ENCODE results near the gene KLHL2. TPM values are rescaled to one million over a fixed set of nuclear protein-coding genes. Genes with fewer than 3 reads are reported as not detected.
"Not testable (repeated sequence)": the region's sequence is repeated elsewhere in the genome, so short reads cannot be mapped to it uniquely, and the experiment has no call there.

The KLHL2 gene
- total and polyA plus RNA-seq, 5 donors: 5.3 to 15.5 (median 10.6) TPM

DNA sequence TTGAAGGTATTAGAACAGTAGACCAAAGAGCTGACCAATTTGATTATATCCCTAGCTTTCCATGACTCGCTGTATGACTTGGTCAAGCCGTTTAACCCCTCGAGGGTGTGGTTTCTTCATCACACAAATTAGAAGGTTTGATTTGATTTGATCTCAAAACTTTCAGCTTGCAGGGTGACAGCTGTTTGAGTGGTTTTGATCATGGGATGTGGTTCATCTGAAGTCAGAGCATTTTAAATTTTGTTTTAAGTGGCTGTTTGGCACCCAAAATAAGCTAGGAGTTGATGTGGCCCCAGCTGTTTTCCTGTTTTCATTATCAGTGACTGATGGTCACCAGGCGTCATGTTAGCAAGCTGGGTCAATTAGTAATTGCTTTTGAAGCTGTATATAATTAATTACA is 52.4 kb downstream of the KLHL2 start:
- H3K9me3 ChIP-seq (ENCODE audit: control insufficient read depth, low read length); H3K4me3 ChIP-seq (ENCODE audit: low read length); H3K27me3 ChIP-seq (ENCODE audit: control insufficient read depth, insufficient read depth); ATAC-seq; H3K27ac ChIP-seq (ENCODE audit: low read length); intact Hi-C loops (cut with DNase I); H3K4me1 ChIP-seq (ENCODE audit: control insufficient read depth, insufficient read depth, low read length); DNase-seq: not testable (repeated sequence)
- WGBS: 82% methylated on average over 4 of the region's 4 CpGs

DNA sequence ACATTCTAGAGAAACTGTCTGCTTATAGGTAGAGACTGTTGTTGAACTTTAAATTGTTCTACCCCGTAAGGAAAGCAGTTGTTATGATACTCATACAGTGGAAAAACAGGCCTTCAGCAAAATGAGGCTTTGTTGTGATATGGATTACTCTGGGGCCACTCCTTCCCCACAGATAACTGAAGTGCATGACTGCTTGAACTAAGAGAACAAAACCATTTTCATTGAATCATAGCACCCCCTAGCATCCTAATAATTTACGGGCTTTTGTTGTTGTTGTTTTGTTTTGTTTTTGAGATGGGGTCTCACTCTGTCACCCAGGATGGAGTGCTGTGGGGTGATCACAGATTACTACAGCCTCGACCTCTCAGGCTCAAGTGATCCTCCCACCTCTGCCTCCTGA is 54.9 kb downstream of the KLHL2 start:
- ATAC-seq: peak in 1 of 2 donors; percentile 40
- DNase-seq; H3K4me1 ChIP-seq (ENCODE audit: control insufficient read depth, insufficient read depth, low read length); H3K9me3 ChIP-seq (ENCODE audit: control insufficient read depth, low read length); H3K27me3 ChIP-seq (ENCODE audit: control insufficient read depth, insufficient read depth); H3K4me3 ChIP-seq (ENCODE audit: low read length); H3K27ac ChIP-seq (ENCODE audit: low read length); intact Hi-C loops (cut with DNase I): not testable (repeated sequence)
- WGBS: 77% methylated on average over 3 of the region's 3 CpGs

DNA sequence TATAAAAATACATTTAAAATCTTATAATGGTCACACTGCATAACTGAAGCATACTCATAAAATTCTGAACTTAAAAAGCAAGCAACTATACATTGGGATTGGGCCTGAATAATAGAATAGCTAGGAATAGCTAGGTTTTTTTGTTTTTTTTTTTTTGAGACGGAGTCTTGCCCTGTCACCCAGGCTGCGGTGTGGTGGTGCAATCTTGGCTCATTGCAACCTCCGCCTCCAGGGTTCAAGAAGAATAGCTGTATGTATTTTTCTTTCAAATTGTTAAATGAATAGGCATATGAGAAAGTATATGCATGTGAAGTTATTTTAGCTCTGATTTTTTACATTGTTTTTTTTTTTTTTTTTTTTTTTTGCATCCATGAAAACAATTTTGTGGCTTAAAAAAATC is 56.1 kb downstream of the KLHL2 start:
- H3K27ac ChIP-seq (ENCODE audit: low read length): not testable (repeated sequence)
- WGBS: 89% methylated on average over 3 of the region's 3 CpGs

DNA sequence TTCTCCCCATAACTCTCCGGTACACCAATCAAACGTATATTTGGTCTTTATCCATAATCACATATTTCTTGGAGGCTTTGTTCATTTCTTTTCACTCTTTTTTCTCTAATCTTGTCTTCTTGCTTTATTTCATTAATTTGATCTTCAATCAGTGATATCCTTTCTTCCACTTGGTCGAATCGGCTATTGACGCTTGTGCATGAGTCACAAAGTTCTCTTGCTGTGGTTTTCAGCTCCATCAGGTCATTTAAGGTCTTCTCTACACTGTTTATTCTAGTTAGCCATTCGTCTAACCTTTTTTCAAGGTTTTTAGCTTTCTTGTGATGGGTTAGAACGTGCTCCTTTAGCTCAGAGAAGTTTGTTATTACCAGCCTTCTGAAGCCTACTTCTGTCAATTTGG is 62.6 kb downstream of the KLHL2 start:
- WGBS: 96% methylated on average over 7 of the region's 7 CpGs
- ATAC-seq; H3K27ac ChIP-seq (ENCODE audit: low read length): not testable (repeated sequence)

More for the DNA sequence above, 56.1 kb downstream of the KLHL2 start:
- H3K4me1 ChIP-seq (ENCODE audit: control insufficient read depth, insufficient read depth, low read length); H3K9me3 ChIP-seq (ENCODE audit: control insufficient read depth, low read length); intact Hi-C loops (cut with DNase I); ATAC-seq; H3K4me3 ChIP-seq (ENCODE audit: low read length); H3K27me3 ChIP-seq (ENCODE audit: control insufficient read depth, insufficient read depth); DNase-seq: not testable (repeated sequence)

DNA sequence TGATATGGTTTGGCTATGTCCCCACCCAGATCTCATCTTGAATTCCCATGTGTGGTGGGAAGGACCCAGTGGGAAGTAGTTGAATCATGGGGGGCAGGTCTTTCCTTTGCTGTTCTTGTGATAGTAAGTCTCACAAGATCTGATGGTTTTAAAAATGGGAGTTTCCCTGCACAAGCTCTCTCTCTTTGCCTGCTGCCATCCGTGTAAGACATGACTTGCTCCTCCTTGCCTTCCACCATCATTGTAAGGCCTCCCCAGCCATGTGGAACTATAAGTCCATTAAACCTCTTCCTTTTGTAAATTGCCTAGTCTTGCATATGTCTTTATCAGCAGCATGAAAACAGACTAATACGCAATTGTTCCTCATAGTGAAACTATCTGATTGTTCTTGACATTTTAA is 66.1 kb downstream of the KLHL2 start:
- intact Hi-C loops (cut with DNase I): not testable (repeated sequence)
- WGBS: 85% methylated on average over 2 of the region's 2 CpGs

More for the DNA sequence above, 62.6 kb downstream of the KLHL2 start:
- H3K4me1 ChIP-seq (ENCODE audit: control insufficient read depth, insufficient read depth, low read length); H3K4me3 ChIP-seq (ENCODE audit: low read length); intact Hi-C loops (cut with DNase I); DNase-seq; H3K9me3 ChIP-seq (ENCODE audit: control insufficient read depth, low read length); H3K27me3 ChIP-seq (ENCODE audit: control insufficient read depth, insufficient read depth): not testable (repeated sequence)

DNA sequence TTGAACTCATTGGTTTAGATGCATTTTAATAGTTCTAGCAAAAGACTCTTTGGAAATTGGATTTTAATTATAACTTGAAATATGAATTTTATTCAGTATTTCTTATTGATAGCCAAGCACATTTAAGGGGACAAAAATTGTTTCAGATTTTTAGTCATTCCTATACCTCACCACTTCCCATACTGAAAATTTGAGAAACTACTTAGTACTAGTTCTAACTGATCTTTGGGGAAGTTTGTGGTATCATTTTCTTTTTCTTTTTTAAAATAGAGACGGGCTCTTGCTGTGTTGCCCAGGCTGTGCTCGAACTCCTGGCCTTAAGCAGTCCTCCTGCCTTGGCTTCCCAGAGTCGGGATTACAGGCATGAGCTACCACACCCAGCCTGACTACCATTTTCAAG is 68.0 kb downstream of the KLHL2 start:
- DNase-seq; H3K4me1 ChIP-seq (ENCODE audit: control insufficient read depth, insufficient read depth, low read length); H3K27me3 ChIP-seq (ENCODE audit: control insufficient read depth, insufficient read depth); intact Hi-C loops (cut with DNase I); H3K4me3 ChIP-seq (ENCODE audit: low read length); H3K9me3 ChIP-seq (ENCODE audit: control insufficient read depth, low read length); ATAC-seq; H3K27ac ChIP-seq (ENCODE audit: low read length): not testable (repeated sequence)
- WGBS: 91% methylated on average over 3 of the region's 3 CpGs

More for the DNA sequence above, 66.1 kb downstream of the KLHL2 start:
- not testable (repeated sequence) for DNase-seq; H3K4me3 ChIP-seq (ENCODE audit: low read length); H3K9me3 ChIP-seq (ENCODE audit: control insufficient read depth, low read length); H3K27me3 ChIP-seq (ENCODE audit: control insufficient read depth, insufficient read depth); H3K27ac ChIP-seq (ENCODE audit: low read length); H3K4me1 ChIP-seq (ENCODE audit: control insufficient read depth, insufficient read depth, low read length); ATAC-seq

DNA sequence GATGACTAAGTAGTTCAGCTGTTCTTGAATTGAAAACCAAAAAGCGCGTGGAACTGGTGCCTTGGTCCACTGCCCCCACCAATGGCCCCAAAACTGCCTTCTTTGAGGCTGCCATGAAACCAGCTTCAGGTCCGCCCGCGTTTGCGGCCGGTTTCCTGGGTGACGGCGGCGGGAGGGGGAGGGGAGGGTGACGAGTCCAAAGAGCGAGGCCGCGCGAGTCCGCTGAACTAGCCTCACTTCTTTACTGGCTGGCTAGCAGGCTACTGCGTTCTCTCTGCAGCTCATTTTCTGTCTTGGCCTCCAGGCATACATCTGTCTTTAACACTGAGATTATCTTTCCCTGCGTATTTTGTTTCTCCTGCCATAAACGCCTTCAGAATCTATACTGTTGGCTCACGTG is 72.2 kb downstream of the KLHL2 start:
- H3K9me3 ChIP-seq (ENCODE audit: control insufficient read depth, low read length); ATAC-seq; H3K4me3 ChIP-seq (ENCODE audit: low read length); H3K4me1 ChIP-seq (ENCODE audit: control insufficient read depth, insufficient read depth, low read length); intact Hi-C loops (cut with DNase I); H3K27ac ChIP-seq (ENCODE audit: low read length); H3K27me3 ChIP-seq (ENCODE audit: control insufficient read depth, insufficient read depth): not testable (repeated sequence)
- WGBS: 94% methylated on average over 20 of the region's 20 CpGs
- DNase-seq: peak in 1 of 3 donors; percentile 31

DNA sequence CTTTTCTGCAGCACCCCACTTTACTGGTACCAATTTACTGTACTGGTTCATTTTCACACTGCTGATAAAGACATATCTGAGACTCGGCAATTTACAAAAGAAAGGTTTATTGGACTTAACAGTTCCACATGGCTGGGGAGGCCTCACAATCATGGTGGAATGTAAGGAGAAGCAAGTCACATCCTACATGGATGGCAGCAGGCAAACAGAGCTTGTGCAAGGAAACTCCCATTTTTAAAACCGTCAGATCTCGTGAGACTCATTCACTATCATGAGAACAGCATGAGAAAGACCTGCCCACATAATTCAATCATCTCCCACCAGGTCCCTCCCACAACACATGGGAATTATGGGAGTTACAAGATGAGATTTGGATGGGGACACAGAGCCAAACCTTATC is 77.3 kb downstream of the KLHL2 start:
- H3K9me3 ChIP-seq (ENCODE audit: control insufficient read depth, low read length); intact Hi-C loops (cut with DNase I); H3K27ac ChIP-seq (ENCODE audit: low read length); H3K4me3 ChIP-seq (ENCODE audit: low read length); DNase-seq; H3K4me1 ChIP-seq (ENCODE audit: control insufficient read depth, insufficient read depth, low read length); ATAC-seq; H3K27me3 ChIP-seq (ENCODE audit: control insufficient read depth, insufficient read depth): not testable (repeated sequence)
- 99% methylated on average over 3 of the region's 3 CpGs for WGBS

DNA sequence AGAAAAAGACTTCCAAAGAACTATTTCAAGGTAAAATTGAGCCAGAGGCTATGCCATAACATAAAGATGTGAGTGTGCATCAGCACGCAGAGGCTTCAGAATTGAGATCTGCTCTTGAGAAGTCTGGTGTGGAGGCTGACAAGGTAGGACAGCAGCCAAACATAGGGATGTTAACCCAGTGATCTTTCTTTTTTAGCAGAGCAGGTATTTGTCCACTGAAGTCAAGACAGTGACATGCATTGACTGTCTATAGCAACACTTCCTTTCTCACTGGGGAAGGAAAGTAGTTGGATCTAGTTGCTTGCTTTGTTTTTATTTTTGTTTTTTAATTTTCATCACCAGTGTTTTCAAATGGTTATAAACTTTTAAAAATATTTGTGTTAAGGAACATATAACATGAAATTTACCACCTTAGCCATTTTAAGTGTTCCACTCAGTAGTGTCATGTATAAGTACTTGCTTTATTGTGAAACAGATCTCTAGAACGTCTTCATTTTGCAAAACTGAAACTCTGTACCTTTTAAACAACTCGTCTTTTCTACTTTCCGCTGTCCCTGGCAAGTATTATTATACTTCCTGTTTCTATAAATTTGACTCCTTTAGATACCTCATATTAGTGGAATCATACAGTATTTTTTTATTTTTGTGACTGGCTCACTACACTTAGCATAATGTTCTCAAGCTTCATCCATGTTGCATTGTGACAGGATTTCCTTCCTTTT is 79.4 kb downstream of the KLHL2 start:
- WGBS: 74% methylated on average over 4 of the region's 4 CpGs
- H3K4me1 ChIP-seq (ENCODE audit: control insufficient read depth, insufficient read depth, low read length); H3K27me3 ChIP-seq (ENCODE audit: control insufficient read depth, insufficient read depth); H3K4me3 ChIP-seq (ENCODE audit: low read length); H3K9me3 ChIP-seq (ENCODE audit: control insufficient read depth, low read length); intact Hi-C loops (cut with DNase I); ATAC-seq; H3K27ac ChIP-seq (ENCODE audit: low read length); DNase-seq: not testable (repeated sequence)

DNA sequence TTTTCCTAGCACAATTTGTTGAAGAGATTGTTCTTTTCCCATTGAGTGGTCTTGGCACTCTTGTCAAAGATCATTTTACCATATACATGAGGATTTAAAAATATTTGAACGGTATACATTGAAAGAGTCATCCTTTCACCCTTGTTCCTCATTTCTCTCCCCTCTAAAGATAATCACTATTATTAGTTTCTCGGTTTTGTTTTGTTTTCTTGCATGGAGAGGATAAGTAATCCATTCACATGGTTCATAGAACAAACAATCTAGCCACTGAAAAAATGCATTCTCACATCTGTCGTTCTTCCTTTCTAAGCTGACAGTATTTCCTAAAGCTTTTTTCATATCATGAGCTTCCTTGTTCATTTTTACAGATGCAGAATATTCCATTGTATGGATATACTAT is 80.9 kb downstream of the KLHL2 start:
- intact Hi-C loops (cut with DNase I): no loop called here
- H3K4me1 ChIP-seq (ENCODE audit: control insufficient read depth, insufficient read depth, low read length): no peaks in the 10 kb centered on the region
- H3K9me3 ChIP-seq (ENCODE audit: control insufficient read depth, low read length): no peaks in the 10 kb centered on the region
- DNase-seq: no peak
- ATAC-seq: no peak
- 54% methylated on average over 3 of the region's 3 CpGs for WGBS
- no peaks in the 10 kb centered on the region for H3K27me3 ChIP-seq (ENCODE audit: control insufficient read depth, insufficient read depth)
- no peak overlapping the region for H3K4me3 ChIP-seq (ENCODE audit: low read length)
- no peak overlapping the region for H3K27ac ChIP-seq (ENCODE audit: low read length)

DNA sequence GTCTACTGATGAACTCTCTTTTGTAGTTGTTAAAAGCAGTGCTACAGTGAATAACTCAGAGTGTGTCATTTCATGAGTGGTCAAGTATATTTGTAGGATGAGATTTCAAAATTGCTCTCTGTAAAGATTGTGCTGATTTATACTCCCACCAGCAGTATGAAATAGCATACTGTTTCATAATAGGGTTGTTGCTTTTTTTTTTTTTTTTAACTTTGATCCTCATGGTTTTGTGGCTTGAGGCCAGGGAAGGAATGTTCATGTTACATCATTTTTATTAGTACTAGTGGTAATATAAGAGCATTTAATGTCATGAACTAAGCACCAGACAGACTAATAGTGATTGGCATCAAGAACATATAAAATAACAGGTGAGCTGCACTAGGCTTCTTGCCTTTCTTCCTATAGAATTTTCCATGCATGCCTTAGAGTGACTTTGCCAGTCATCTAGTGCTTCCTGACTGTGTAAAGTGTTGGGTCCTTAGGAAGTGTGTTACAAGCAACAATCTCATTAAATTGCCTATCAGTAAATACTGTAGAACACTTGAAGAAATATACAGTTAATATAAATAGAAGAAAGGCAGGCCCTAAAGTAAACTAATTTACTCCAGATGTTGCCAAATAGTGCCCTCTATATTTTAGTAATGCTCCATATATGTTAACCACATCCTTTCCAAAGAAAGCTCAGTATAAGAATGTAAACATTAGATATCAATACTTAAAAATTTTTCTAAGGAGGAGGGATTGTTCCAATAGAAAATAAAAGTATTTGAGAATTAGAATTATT is 81.5 kb downstream of the KLHL2 start:
- DNase-seq (no peak), ATAC-seq (peak; percentile 29 to 55)
- no peak overlapping the region for H3K4me3 ChIP-seq (ENCODE audit: low read length)
- no peaks in the 10 kb centered on the region for H3K27me3 ChIP-seq (ENCODE audit: control insufficient read depth, insufficient read depth)
- H3K4me1 ChIP-seq (ENCODE audit: control insufficient read depth, insufficient read depth, low read length): no peaks in the 10 kb centered on the region
- no peak overlapping the region for H3K27ac ChIP-seq (ENCODE audit: low read length)
- H3K9me3 ChIP-seq (ENCODE audit: control insufficient read depth, low read length): no peaks in the 10 kb centered on the region
- intact Hi-C loops (cut with DNase I): no loop called here
